ENCODE results near the gene SAYSD1. TPM values are rescaled to one million over a fixed set of nuclear protein-coding genes. Genes with fewer than 3 reads are reported as not detected.

The SAYSD1 gene
- total RNA-seq, 1 donor, result 10.8 TPM

- DNase-seq (ENCODE audit: low read depth in 2 of 3, low spot score in 2 of 3), result no peak
Measured at GRCh38 chr6:39080246-39080875, 34.6 kb downstream of the SAYSD1 start.

GRCh38 chr6:39079197-39080125, 35.5 kb downstream of the SAYSD1 start:
- no peak for DNase-seq (ENCODE audit: low read depth in 2 of 3, low spot score in 2 of 3)

GRCh38 chr6:39078695-39079094, 36.3 kb downstream of the SAYSD1 start:
- no peak for DNase-seq (ENCODE audit: low read depth in 2 of 3, low spot score in 2 of 3)

GRCh38 chr6:39077882-39078594, 36.9 kb downstream of the SAYSD1 start:
- no peak for DNase-seq (ENCODE audit: low read depth in 2 of 3, low spot score in 2 of 3)

GRCh38 chr6:39076623-39077535, 38.1 kb downstream of the SAYSD1 start:
- DNase-seq (ENCODE audit: low read depth in 2 of 3, low spot score in 2 of 3), result no peak

- DNase-seq (ENCODE audit: low read depth in 2 of 3, low spot score in 2 of 3), result no peak
Measured at GRCh38 chr6:39075807-39076622, 39.0 kb downstream of the SAYSD1 start.

- no peak for DNase-seq (ENCODE audit: low read depth in 2 of 3, low spot score in 2 of 3)
Measured at GRCh38 chr6:39075010-39075686, 39.8 kb downstream of the SAYSD1 start.

- no peak for DNase-seq (ENCODE audit: low read depth in 2 of 3, low spot score in 2 of 3)
Measured at GRCh38 chr6:39074486-39074885, 40.5 kb downstream of the SAYSD1 start.

- DNase-seq (ENCODE audit: low read depth in 2 of 3, low spot score in 2 of 3), result no peak
Measured at GRCh38 chr6:39073471-39074355, 41.3 kb downstream of the SAYSD1 start.

GRCh38 chr6:39072830-39073229, 42.2 kb downstream of the SAYSD1 start:
- no peak for DNase-seq (ENCODE audit: low read depth in 2 of 3, low spot score in 2 of 3)

- no peak for DNase-seq (ENCODE audit: low read depth in 2 of 3, low spot score in 2 of 3)
Measured at GRCh38 chr6:39068391-39068790, 46.6 kb downstream of the SAYSD1 start.

- no peak for DNase-seq (ENCODE audit: low read depth in 2 of 3, low spot score in 2 of 3)
Measured at GRCh38 chr6:39065561-39065960, 49.4 kb downstream of the SAYSD1 start.

- no peak for DNase-seq (ENCODE audit: low read depth in 2 of 3, low spot score in 2 of 3)
Measured at GRCh38 chr6:39063526-39063925, 51.5 kb downstream of the SAYSD1 start.

- DNase-seq (ENCODE audit: low read depth in 2 of 3, low spot score in 2 of 3), result no peak
Measured at GRCh38 chr6:39062014-39062740, 52.8 kb downstream of the SAYSD1 start.

- no peak for DNase-seq (ENCODE audit: low read depth in 2 of 3, low spot score in 2 of 3)
Measured at GRCh38 chr6:39061588-39061987, 53.4 kb downstream of the SAYSD1 start.

- no peak for DNase-seq (ENCODE audit: low read depth in 2 of 3, low spot score in 2 of 3)
Measured at GRCh38 chr6:39061182-39061581, 53.8 kb downstream of the SAYSD1 start.

- no peak for DNase-seq (ENCODE audit: low read depth in 2 of 3, low spot score in 2 of 3)
Measured at GRCh38 chr6:39060467-39061160, 54.4 kb downstream of the SAYSD1 start.

Data from hematopoietic multipotent progenitor cell (in vitro differentiated cells).